Measurements from ENCODE around the gene DUSP2. TPM values are rescaled to one million over a fixed set of nuclear protein-coding genes. Genes with fewer than 3 reads are reported as not detected.

The DUSP2 gene
- total and polyA plus RNA-seq, 8 donors: 0.82 to 5.7 (median 1.7) TPM

- DNase-seq: peak in 1 of 4 donors; percentile 41
- no peak overlapping the region for H3K4me3 ChIP-seq
- ATAC-seq: no peak
- H3K27ac ChIP-seq: no peak overlapping the region
- no peaks in the 10 kb centered on the region for H3K9me3 ChIP-seq
- H3K4me1 ChIP-seq: no peaks in the 10 kb centered on the region
- intact Hi-C loops (cut with DNase I): no loop called here
- H3K36me3 ChIP-seq: no peaks in the 10 kb centered on the region
- peaks cover 0 to 6% of the 10 kb centered on the region in 2 donors for H3K27me3 ChIP-seq
- TF ChIP-seq CTCF (IDR thresholded peaks at IDR 0.05): no peak
Observed at GRCh38 chr2:96135621-96136020, 9.6 kb downstream of the DUSP2 start.

DNA sequence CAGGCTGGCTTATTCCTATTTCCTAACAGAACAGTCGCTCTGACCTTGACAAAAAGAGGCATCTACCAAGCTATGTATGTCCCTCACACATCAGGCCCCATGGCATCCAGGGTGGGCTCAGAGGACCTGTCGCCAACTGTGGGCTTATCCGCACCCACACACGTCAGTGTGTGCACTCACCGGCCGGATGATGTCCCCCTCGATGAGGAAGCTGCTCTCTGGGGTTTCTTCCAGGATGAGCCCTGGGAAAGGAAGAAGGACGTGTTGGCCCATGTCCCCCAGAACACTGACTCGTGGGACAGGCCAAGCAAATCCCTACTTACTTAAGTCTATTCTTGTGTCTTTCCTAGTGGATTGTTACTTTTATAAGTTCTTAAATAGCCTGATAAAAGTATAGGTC lies 10.1 kb downstream of the DUSP2 start:
- DNase-seq (peak in 1 of 4 donors; percentile 50), ATAC-seq (no peak)
- H3K9me3 ChIP-seq: no peaks in the 10 kb centered on the region
- no peak overlapping the region for H3K4me3 ChIP-seq
- H3K27ac ChIP-seq: no peak overlapping the region
- H3K27me3 ChIP-seq: peaks cover 0 to 6% of the 10 kb centered on the region in 2 donors
- intact Hi-C loops (cut with DNase I): no loop called here
- no peak for TF ChIP-seq CTCF (IDR thresholded peaks at IDR 0.05)
- H3K36me3 ChIP-seq: no peaks in the 10 kb centered on the region
- H3K4me1 ChIP-seq: no peaks in the 10 kb centered on the region

GRCh38 chr2:96134421-96134820 lies 10.8 kb downstream of the DUSP2 start:
- DNase-seq (peak in 1 of 4 donors; percentile 61), ATAC-seq (no peak)
- intact Hi-C loops (cut with DNase I): no loop called here
- no peak overlapping the region for H3K27ac ChIP-seq
- TF ChIP-seq CTCF (IDR thresholded peaks at IDR 0.05): no peak
- H3K9me3 ChIP-seq: no peaks in the 10 kb centered on the region
- no peak overlapping the region for H3K4me3 ChIP-seq
- no peaks in the 10 kb centered on the region for H3K4me1 ChIP-seq
- no peaks in the 10 kb centered on the region for H3K36me3 ChIP-seq
- H3K27me3 ChIP-seq: peaks cover 0 to 6% of the 10 kb centered on the region in 2 donors

- no peaks in the 10 kb centered on the region for H3K9me3 ChIP-seq
- no peak overlapping the region for H3K27ac ChIP-seq
- ATAC-seq (no peak), DNase-seq (peak in 1 of 4 donors; percentile 53)
- H3K4me3 ChIP-seq: no peak overlapping the region
- intact Hi-C loops (cut with DNase I): no loop called here
- TF ChIP-seq CTCF (IDR thresholded peaks at IDR 0.05): no peak
- H3K27me3 ChIP-seq: no peaks in the 10 kb centered on the region
- no peaks in the 10 kb centered on the region for H3K36me3 ChIP-seq
- no peaks in the 10 kb centered on the region for H3K4me1 ChIP-seq
Observed at GRCh38 chr2:96131813-96132745, 13.2 kb downstream of the DUSP2 start.

- intact Hi-C loops (cut with DNase I): no loop called here
- DNase-seq (peak in 1 of 4 donors; percentile 23), ATAC-seq (no peak)
- Histone ChIP-seq H3K4me3 (no peak overlapping the region), H3K27me3 (no peaks in the 10 kb centered on the region), H3K9me3 (no peaks in the 10 kb centered on the region), H3K4me1 (no peaks in the 10 kb centered on the region), H3K27ac (no peak overlapping the region), H3K36me3 (no peaks in the 10 kb centered on the region)
- no peak for TF ChIP-seq CTCF (IDR thresholded peaks at IDR 0.05)
Observed at GRCh38 chr2:96131152-96131812, 14.0 kb downstream of the DUSP2 start.

Measured in left lung (tissue), 10 donors.